ENCODE data around the gene GPR17. TPM values are rescaled to one million over a fixed set of nuclear protein-coding genes. Genes with fewer than 3 reads are reported as not detected.

GPR17 gene
- total and polyA plus RNA-seq, 2 donors (not counting 1 experiment from before 2014, with no cell fraction given): 0.06 TPM; not detected in 1

- Histone ChIP-seq H3K27ac (ENCODE audit: low read length in 2 of 2) (no peak overlapping the region), H3K79me2 (ENCODE audit: control insufficient read depth, insufficient read depth, low read length) (no peaks in the 10 kb centered on the region), H3K4me3 (ENCODE audit: control extremely low read depth in 1 of 5, extremely low read depth in 1 of 5, insufficient read depth in 1 of 5, low read depth in 2 of 5, low read length in 4 of 5) (no peak overlapping the region), H3K36me3 (replicated peaks in 1 of 2; ENCODE audit: control extremely low read depth in 1 of 2, control insufficient read depth in 1 of 2, extremely low read depth in 1 of 2, insufficient read depth in 2 of 2, low read length in 1 of 2) (no peaks in the 10 kb centered on the region), H3K4me1 (ENCODE audit: control insufficient read depth in 2 of 2, insufficient read depth in 2 of 2, low read length in 2 of 2) (peaks cover 7% of the 10 kb centered on the region in 2 donors), H3K4me2 (replicated peaks; ENCODE audit: low read depth, low read length, poor library complexity, severe bottlenecking) (no peak overlapping the region), H3K9ac (ENCODE audit: low read length) (no peak overlapping the region), H3K27me3 (replicated peaks in 1 of 4; ENCODE audit: control extremely low read depth in 1 of 4, control insufficient read depth in 3 of 4, insufficient read depth in 4 of 4, low read length in 3 of 4) (peaks cover 0 to 35% (median 22%) of the 10 kb centered on the region in 4 experiments), H3K9me3 (ENCODE audit: control extremely low read depth in 1 of 3, control insufficient read depth in 2 of 3, insufficient read depth in 1 of 3, low read length in 2 of 3) (peaks cover 0 to 1% (median 0%) of the 10 kb centered on the region in 3 donors), H4K20me1 (ENCODE audit: control insufficient read depth, insufficient read depth, low read length, poor library complexity, severe bottlenecking) (no peaks in the 10 kb centered on the region), H2AFZ (ENCODE audit: insufficient read depth, low read depth, low read length, poor library complexity, severe bottlenecking) (no peak overlapping the region)
- DNase-seq (no peak), ATAC-seq (ENCODE audit: low read depth) (no peak)
- 88% methylated on average over 6 of the region's 10 CpGs for WGBS (ENCODE audit: insufficient coverage)
- ChIA-PET POLR2A (interaction anchor here (0.6 kb wide), 1 partner anchor 80 kb away, joined by 3 read pairs; no protein-coding TSS in a partner anchor), CTCF (interaction anchor here (1.0 kb wide), 1 partner anchor 79 kb away, joined by 3 read pairs; no protein-coding TSS in a partner anchor)
- no peak overlapping the region for H3K27ac Mint-ChIP-seq
- no peak overlapping the region for H3K4me3 Mint-ChIP-seq
- no peaks in the 10 kb centered on the region for H3K9me3 Mint-ChIP-seq (ENCODE audit: insufficient read depth)
- intact Hi-C loops (cut with micrococcal nuclease): no loop called here
- peaks cover 40% of the 10 kb centered on the region for H3K27me3 Mint-ChIP-seq
- H3K4me1 Mint-ChIP-seq: peaks cover 5% of the 10 kb centered on the region
- TF ChIP-seq EZH2 (IDR thresholded peaks at IDR 0.05; ENCODE audit: borderline replicate concordance, insufficient read depth, low read depth, low read length, poor library complexity, severe bottlenecking) (no peak), CTCF (IDR thresholded peaks at IDR 0.05) (no peak)
These were observed 24.4 kb downstream of the GPR17 start for GRCh38 chr2:127670055-127670956.

DNA sequence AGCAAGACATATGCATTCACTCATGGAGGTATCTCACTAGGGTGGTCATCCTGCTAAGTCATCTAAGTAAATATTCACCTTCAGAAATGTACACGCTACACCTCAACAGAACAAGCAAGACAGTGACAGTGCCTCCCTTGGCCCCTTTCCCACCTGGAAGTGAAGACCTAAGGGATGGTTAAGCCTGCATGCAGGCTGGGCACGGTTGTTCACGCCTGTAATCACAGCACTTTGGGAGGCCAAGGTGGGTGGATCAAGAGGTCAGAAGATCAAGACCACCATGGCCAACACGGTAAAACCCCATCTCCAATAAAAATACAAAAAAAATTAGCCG lies 25.0 kb downstream of the GPR17 start:
- Histone ChIP-seq H3K79me2 (ENCODE audit: control insufficient read depth, insufficient read depth, low read length) (no peaks in the 10 kb centered on the region), H4K20me1 (ENCODE audit: control insufficient read depth, insufficient read depth, low read length, poor library complexity, severe bottlenecking) (no peaks in the 10 kb centered on the region), H3K36me3 (replicated peaks in 1 of 2; ENCODE audit: control extremely low read depth in 1 of 2, control insufficient read depth in 1 of 2, extremely low read depth in 1 of 2, insufficient read depth in 2 of 2, low read length in 1 of 2) (no peaks in the 10 kb centered on the region), H3K4me3 (ENCODE audit: control extremely low read depth in 1 of 5, extremely low read depth in 1 of 5, insufficient read depth in 1 of 5, low read depth in 2 of 5, low read length in 4 of 5) (no peak overlapping the region), H2AFZ (ENCODE audit: insufficient read depth, low read depth, low read length, poor library complexity, severe bottlenecking) (no peak overlapping the region), H3K27me3 (replicated peaks in 1 of 4; ENCODE audit: control extremely low read depth in 1 of 4, control insufficient read depth in 3 of 4, insufficient read depth in 4 of 4, low read length in 3 of 4) (peaks cover 0 to 35% (median 21%) of the 10 kb centered on the region in 4 experiments), H3K4me2 (replicated peaks; ENCODE audit: low read depth, low read length, poor library complexity, severe bottlenecking) (no peak overlapping the region), H3K4me1 (ENCODE audit: control insufficient read depth in 2 of 2, insufficient read depth in 2 of 2, low read length in 2 of 2) (peaks cover 12 to 13% of the 10 kb centered on the region in 2 donors), H3K27ac (ENCODE audit: low read length in 2 of 2) (no peak overlapping the region), H3K9ac (ENCODE audit: low read length) (no peak overlapping the region), H3K9me3 (ENCODE audit: control extremely low read depth in 1 of 3, control insufficient read depth in 2 of 3, insufficient read depth in 1 of 3, low read length in 2 of 3) (peaks cover 0 to 3% (median 1%) of the 10 kb centered on the region in 3 donors)
- WGBS (ENCODE audit: insufficient coverage): no CpG with 5 or more reads among the region's 5 CpGs
- no peaks in the 10 kb centered on the region for H3K9me3 Mint-ChIP-seq (ENCODE audit: insufficient read depth)
- H3K4me3 Mint-ChIP-seq: no peak overlapping the region
- H3K4me1 Mint-ChIP-seq: peaks cover 8% of the 10 kb centered on the region
- no peak for DNase-seq
- H3K27me3 Mint-ChIP-seq: peaks cover 44% of the 10 kb centered on the region
- no peak for TF ChIP-seq CTCF (IDR thresholded peaks at IDR 0.05)
- TF ChIP-seq EZH2 (IDR thresholded peaks at IDR 0.05; ENCODE audit: borderline replicate concordance, insufficient read depth, low read depth, low read length, poor library complexity, severe bottlenecking): no peak
- H3K27ac Mint-ChIP-seq: no peak overlapping the region
- POLR2A ChIA-PET: no interaction called here
- intact Hi-C loops (cut with micrococcal nuclease): no loop called here
- CTCF ChIA-PET: no interaction called here
- no peak for ATAC-seq (ENCODE audit: low read depth)

All from B cell (primary cell).